ENCODE results near the gene AMMECR1. TPM values are rescaled to one million over a fixed set of nuclear protein-coding genes. Genes with fewer than 3 reads are reported as not detected.

Gene AMMECR1
- polyA plus RNA-seq, 3 donors = 2.1 to 3.3 (median 2.9) TPM

- H2AFZ ChIP-seq (ENCODE audit: insufficient read depth, low read depth, low read length, poor library complexity, severe bottlenecking) = no peak overlapping the region
- H3K4me3 ChIP-seq (replicated peaks in 1 of 3; ENCODE audit: low read depth in 2 of 3, low read length in 3 of 3) = no peak overlapping the region
- Mint-ChIP-seq H3K4me3 (no peak overlapping the region), H3K9me3 (peaks cover 0 to 9% (median 3%) of the 10 kb centered on the region in 7 donors), H3K27ac (no peak overlapping the region), H3K27me3 (ENCODE audit: low read depth in 3 of 3) (peaks cover 1 to 5% (median 2%) of the 10 kb centered on the region in 3 donors), H3K4me1 (no peaks in the 10 kb centered on the region), H3K36me3 (peaks cover 2 to 3% of the 10 kb centered on the region in 2 donors)
- H3K4me1 ChIP-seq (ENCODE audit: control insufficient read depth in 1 of 2, insufficient read depth in 2 of 2, low read length in 2 of 2) = no peaks in the 10 kb centered on the region
- H3K36me3 ChIP-seq (replicated peaks in 1 of 2; ENCODE audit: control insufficient read depth in 1 of 2, insufficient read depth in 2 of 2, low read length in 2 of 2) = no peaks in the 10 kb centered on the region
- intact Hi-C loops (cut with micrococcal nuclease) = no loop called here
- TF ChIP-seq CTCF (IDR thresholded peaks at IDR 0.05) = no peak
- no peaks in the 10 kb centered on the region for H3K27me3 ChIP-seq (ENCODE audit: control insufficient read depth in 2 of 2, insufficient read depth in 2 of 2, low read length in 2 of 2)
- no peak for DNase-seq
- H3K79me2 ChIP-seq (ENCODE audit: insufficient read depth, low read length) = no peaks in the 10 kb centered on the region
- H3K27ac ChIP-seq (ENCODE audit: low read depth in 1 of 2, low read length in 2 of 2) = no peak overlapping the region
- no peak overlapping the region for H3K4me2 ChIP-seq (replicated peaks; ENCODE audit: extremely low read depth, low read length, poor library complexity, severe bottlenecking)
- H3K9ac ChIP-seq (ENCODE audit: insufficient read depth, low read length, poor library complexity, severe bottlenecking) = no peak overlapping the region
- H4K20me1 ChIP-seq (ENCODE audit: insufficient read depth, low read length) = no peaks in the 10 kb centered on the region
- H3K9me3 ChIP-seq (replicated peaks in 1 of 2; ENCODE audit: control insufficient read depth in 1 of 2, insufficient read depth in 1 of 2, low read length in 2 of 2) = no peaks in the 10 kb centered on the region
Measured at GRCh38 chrX:110245011-110245410, 72.9 kb downstream of the AMMECR1 start.

GRCh38 chrX:110242371-110242770, 75.5 kb downstream of the AMMECR1 start:
- Histone ChIP-seq H3K9me3 (replicated peaks in 1 of 2; ENCODE audit: control insufficient read depth in 1 of 2, insufficient read depth in 1 of 2, low read length in 2 of 2) (no peaks in the 10 kb centered on the region), H3K4me1 (ENCODE audit: control insufficient read depth in 1 of 2, insufficient read depth in 2 of 2, low read length in 2 of 2) (no peaks in the 10 kb centered on the region), H3K36me3 (replicated peaks in 1 of 2; ENCODE audit: control insufficient read depth in 1 of 2, insufficient read depth in 2 of 2, low read length in 2 of 2) (no peaks in the 10 kb centered on the region), H3K79me2 (ENCODE audit: insufficient read depth, low read length) (no peaks in the 10 kb centered on the region), H3K9ac (ENCODE audit: insufficient read depth, low read length, poor library complexity, severe bottlenecking) (no peak overlapping the region), H2AFZ (ENCODE audit: insufficient read depth, low read depth, low read length, poor library complexity, severe bottlenecking) (no peak overlapping the region), H4K20me1 (ENCODE audit: insufficient read depth, low read length) (no peaks in the 10 kb centered on the region), H3K4me2 (replicated peaks; ENCODE audit: extremely low read depth, low read length, poor library complexity, severe bottlenecking) (no peak overlapping the region), H3K27me3 (ENCODE audit: control insufficient read depth in 2 of 2, insufficient read depth in 2 of 2, low read length in 2 of 2) (no peaks in the 10 kb centered on the region), H3K27ac (ENCODE audit: low read depth in 1 of 2, low read length in 2 of 2) (no peak overlapping the region), H3K4me3 (replicated peaks in 1 of 3; ENCODE audit: low read depth in 2 of 3, low read length in 3 of 3) (no peak overlapping the region)
- no peak for DNase-seq
- Mint-ChIP-seq H3K27me3 (ENCODE audit: low read depth in 3 of 3) (peaks cover 1 to 5% (median 2%) of the 10 kb centered on the region in 3 donors), H3K4me1 (no peaks in the 10 kb centered on the region), H3K9me3 (peaks cover 0 to 9% (median 4%) of the 10 kb centered on the region in 7 donors), H3K27ac (no peak overlapping the region), H3K4me3 (no peak overlapping the region), H3K36me3 (peaks cover 0 to 10% of the 10 kb centered on the region in 2 donors)
- no CpG with 5 or more reads among the region's 1 CpG for WGBS (ENCODE audit: insufficient coverage)
- intact Hi-C loops (cut with micrococcal nuclease) = no loop called here
- TF ChIP-seq CTCF (IDR thresholded peaks at IDR 0.05) = no peak

Measured in CD14-positive monocyte (primary cell).